Measurements from ENCODE around the gene GUCA1C. TPM values are rescaled to one million over a fixed set of nuclear protein-coding genes. Genes with fewer than 3 reads are reported as not detected.

The GUCA1C gene
- total and polyA plus RNA-seq, 2 donors (not counting 3 experiments of a cell fraction or from before 2014, with no cell fraction given): not detected

GRCh38 chr3:108972482-108972881 is 18.8 kb upstream of the GUCA1C start:
- Histone ChIP-seq H2AFZ (ENCODE audit: low read depth, low read length) (no peak overlapping the region), H3K79me2 (ENCODE audit: control insufficient read depth, insufficient read depth, low read length) (no peaks in the 10 kb centered on the region), H3K4me3 (replicated peaks in 1 of 3; ENCODE audit: insufficient read depth in 1 of 3, low read depth in 1 of 3, low read length in 3 of 3) (no peak overlapping the region), H3K9ac (replicated peaks; ENCODE audit: extremely low read depth, insufficient read depth, low read length) (no peak overlapping the region), H3K36me3 (ENCODE audit: control insufficient read depth in 2 of 2, extremely low read depth in 1 of 2, insufficient read depth in 2 of 2, low read length in 2 of 2) (no peaks in the 10 kb centered on the region), H3K4me1 (ENCODE audit: control insufficient read depth, extremely low read depth, insufficient read depth, low read length) (no peaks in the 10 kb centered on the region), H3K27me3 (ENCODE audit: control insufficient read depth in 2 of 2, insufficient read depth in 2 of 2, low read length in 2 of 2) (no peaks in the 10 kb centered on the region), H3K9me3 (replicated peaks; ENCODE audit: control insufficient read depth, insufficient read depth, low read length) (no peaks in the 10 kb centered on the region), H3K27ac (ENCODE audit: insufficient read depth, low read depth, low read length) (no peak overlapping the region), H3K4me2 (ENCODE audit: insufficient read depth, low read length) (no peak overlapping the region), H4K20me1 (replicated peaks; ENCODE audit: control insufficient read depth, extremely low read depth, insufficient read depth, low read length) (no peaks in the 10 kb centered on the region), H3K9me1 (replicated peaks; ENCODE audit: control insufficient read depth, extremely low read depth, insufficient read depth, low read length) (no peaks in the 10 kb centered on the region)
- no TSS peak for BruUV-seq (replicated peaks)
- ChIA-PET POLR2A (no interaction called here), CTCF (no interaction called here)
- dilution Hi-C loops (cut with MboI; ENCODE audit: extremely low pct_ligation_motif_present, low sequenced_read_pairs) (no loop called here), intact Hi-C loops (cut with micrococcal nuclease) (no loop called here)
- TF ChIP-seq MYC (IDR thresholded peaks at IDR 0.05; ENCODE audit: low read depth, low read length): no peak
- TF ChIP-seq GATA2 (IDR thresholded peaks at IDR 0.05; ENCODE audit: insufficient read depth, insufficient read length, low read depth, low read length): no peak
- TF ChIP-seq JUN (IDR thresholded peaks at IDR 0.05; ENCODE audit: borderline replicate concordance, insufficient read depth, insufficient read length, low read depth): no peak
- no peak for TF ChIP-seq EZH2 (IDR thresholded peaks at IDR 0.05; ENCODE audit: borderline replicate concordance, low read depth, low read length, severe bottlenecking)
- TF ChIP-seq, protein P1, sequence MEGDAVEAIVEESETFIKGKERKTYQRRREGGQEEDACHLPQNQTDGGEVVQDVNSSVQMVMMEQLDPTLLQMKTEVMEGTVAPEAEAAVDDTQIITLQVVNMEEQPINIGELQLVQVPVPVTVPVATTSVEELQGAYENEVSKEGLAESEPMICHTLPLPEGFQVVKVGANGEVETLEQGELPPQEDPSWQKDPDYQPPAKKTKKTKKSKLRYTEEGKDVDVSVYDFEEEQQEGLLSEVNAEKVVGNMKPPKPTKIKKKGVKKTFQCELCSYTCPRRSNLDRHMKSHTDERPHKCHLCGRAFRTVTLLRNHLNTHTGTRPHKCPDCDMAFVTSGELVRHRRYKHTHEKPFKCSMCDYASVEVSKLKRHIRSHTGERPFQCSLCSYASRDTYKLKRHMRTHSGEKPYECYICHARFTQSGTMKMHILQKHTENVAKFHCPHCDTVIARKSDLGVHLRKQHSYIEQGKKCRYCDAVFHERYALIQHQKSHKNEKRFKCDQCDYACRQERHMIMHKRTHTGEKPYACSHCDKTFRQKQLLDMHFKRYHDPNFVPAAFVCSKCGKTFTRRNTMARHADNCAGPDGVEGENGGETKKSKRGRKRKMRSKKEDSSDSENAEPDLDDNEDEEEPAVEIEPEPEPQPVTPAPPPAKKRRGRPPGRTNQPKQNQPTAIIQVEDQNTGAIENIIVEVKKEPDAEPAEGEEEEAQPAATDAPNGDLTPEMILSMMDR (IDR thresholded peaks at IDR 0.05; ENCODE audit: extremely low read depth in 1 of 2, insufficient read depth in 1 of 2, low read depth in 1 of 2, low read length in 2 of 2): no peak
- no peak for TF ChIP-seq FOS (IDR thresholded peaks at IDR 0.05; ENCODE audit: borderline replicate concordance, insufficient read depth, low read length)
- TF ChIP-seq, protein P2, sequence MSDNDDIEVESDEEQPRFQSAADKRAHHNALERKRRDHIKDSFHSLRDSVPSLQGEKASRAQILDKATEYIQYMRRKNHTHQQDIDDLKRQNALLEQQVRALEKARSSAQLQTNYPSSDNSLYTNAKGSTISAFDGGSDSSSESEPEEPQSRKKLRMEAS (IDR thresholded peaks at IDR 0.05; ENCODE audit: insufficient read depth, insufficient read length): no peak
- no peak for TF ChIP-seq POLR2A (IDR thresholded peaks at IDR 0.05; ENCODE audit: low read depth, low read length)
- no peak for TF ChIP-seq POLR2AphosphoS5 (IDR thresholded peaks at IDR 0.05; ENCODE audit: insufficient read depth, low read depth, low read length)
- FAIRE-seq (no peak), DNase-seq (ENCODE audit: low read depth, low spot score) (no peak)
